PFSK-1 (cell line): ENCODE data around the gene FZD2.

ENCODE experiments used
- POLR2AphosphoS5 ChIP-seq: IDR thresholded peaks from 2 replicates; pipeline ENCODE4 v1.6.1; 2012; ENCODE audit warnings: low read depth, mild to moderate bottlenecking, control low read depth, low read length, moderate library complexity
- TAF1 ChIP-seq: IDR thresholded peaks from 2 replicates; pipeline ENCODE4 v1.6.1; 2012; ENCODE audit warnings: low read length, control low read depth, borderline replicate concordance; ENCODE audit not compliant: insufficient read depth
- TF ChIP-seq, protein P1 (sequence below), 2 experiments: IDR thresholded peaks; 2 replicates each; pipeline versions ENCODE4 v1.6.1 to v1.8.0; 2011 to 2012; ENCODE audit warnings: low read depth in 2 of 2, low read length in 2 of 2, control low read depth in 1 of 2, inconsistent platforms in 1 of 2, mild to moderate bottlenecking in 1 of 2, moderate library complexity in 1 of 2; ENCODE audit not compliant: insufficient read depth in 1 of 2

DNA sequence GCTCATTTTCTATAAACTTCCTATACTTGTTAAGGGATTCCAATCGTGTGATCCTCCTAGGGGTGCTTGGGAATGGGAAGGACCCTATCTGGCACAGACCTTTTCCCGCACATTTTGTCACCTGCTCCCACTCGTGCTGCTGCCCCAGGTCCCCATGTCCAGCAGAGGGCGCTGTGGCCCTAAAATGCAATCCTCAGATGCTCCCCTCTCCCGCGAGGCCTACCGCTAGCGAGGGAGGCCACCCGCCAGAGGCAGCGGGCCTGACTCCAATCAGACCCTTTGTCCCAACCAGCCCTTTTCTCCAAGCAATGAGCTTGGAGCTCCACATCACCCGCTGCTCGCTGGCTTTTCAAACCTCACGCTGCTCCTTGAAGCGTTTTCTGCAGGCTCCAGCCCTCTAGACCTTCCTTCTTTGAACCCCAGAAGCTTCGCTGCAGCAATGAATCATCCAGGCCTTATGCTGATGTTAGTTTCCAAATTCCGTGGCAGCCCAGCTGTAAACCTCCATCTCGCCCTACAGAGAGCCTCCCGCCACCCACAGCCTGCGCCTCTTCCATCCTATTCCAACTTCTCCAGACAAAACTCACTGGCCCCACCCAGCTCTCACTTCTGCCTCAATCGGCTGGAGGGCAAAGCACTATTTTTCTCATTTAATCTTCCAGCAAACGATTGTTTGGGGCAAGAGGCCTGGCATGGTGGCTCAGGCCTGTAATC lies 23.6 kb upstream of the FZD2 start:
- TF ChIP-seq POLR2AphosphoS5 (no peak), TAF1 (no peak)
- TF ChIP-seq, protein P1, sequence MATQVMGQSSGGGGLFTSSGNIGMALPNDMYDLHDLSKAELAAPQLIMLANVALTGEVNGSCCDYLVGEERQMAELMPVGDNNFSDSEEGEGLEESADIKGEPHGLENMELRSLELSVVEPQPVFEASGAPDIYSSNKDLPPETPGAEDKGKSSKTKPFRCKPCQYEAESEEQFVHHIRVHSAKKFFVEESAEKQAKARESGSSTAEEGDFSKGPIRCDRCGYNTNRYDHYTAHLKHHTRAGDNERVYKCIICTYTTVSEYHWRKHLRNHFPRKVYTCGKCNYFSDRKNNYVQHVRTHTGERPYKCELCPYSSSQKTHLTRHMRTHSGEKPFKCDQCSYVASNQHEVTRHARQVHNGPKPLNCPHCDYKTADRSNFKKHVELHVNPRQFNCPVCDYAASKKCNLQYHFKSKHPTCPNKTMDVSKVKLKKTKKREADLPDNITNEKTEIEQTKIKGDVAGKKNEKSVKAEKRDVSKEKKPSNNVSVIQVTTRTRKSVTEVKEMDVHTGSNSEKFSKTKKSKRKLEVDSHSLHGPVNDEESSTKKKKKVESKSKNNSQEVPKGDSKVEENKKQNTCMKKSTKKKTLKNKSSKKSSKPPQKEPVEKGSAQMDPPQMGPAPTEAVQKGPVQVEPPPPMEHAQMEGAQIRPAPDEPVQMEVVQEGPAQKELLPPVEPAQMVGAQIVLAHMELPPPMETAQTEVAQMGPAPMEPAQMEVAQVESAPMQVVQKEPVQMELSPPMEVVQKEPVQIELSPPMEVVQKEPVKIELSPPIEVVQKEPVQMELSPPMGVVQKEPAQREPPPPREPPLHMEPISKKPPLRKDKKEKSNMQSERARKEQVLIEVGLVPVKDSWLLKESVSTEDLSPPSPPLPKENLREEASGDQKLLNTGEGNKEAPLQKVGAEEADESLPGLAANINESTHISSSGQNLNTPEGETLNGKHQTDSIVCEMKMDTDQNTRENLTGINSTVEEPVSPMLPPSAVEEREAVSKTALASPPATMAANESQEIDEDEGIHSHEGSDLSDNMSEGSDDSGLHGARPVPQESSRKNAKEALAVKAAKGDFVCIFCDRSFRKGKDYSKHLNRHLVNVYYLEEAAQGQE (IDR thresholded peaks at IDR 0.05; ENCODE audit: insufficient read depth in 1 of 2, low read depth in 2 of 2, low read length in 2 of 2): no peak
